AG20443 (cell line): ENCODE results near the gene C3orf85.

Experiments
- DNase-seq: peaks from one replicate; pipeline ENCODE4 v3.0.0; 2012; ENCODE audit warnings: low spot score, mixed read lengths

Gene C3orf85

GRCh38 chr3:109152320-109152719 lies 15.8 kb downstream of the C3orf85 start:
- DNase-seq = no peak

DNA sequence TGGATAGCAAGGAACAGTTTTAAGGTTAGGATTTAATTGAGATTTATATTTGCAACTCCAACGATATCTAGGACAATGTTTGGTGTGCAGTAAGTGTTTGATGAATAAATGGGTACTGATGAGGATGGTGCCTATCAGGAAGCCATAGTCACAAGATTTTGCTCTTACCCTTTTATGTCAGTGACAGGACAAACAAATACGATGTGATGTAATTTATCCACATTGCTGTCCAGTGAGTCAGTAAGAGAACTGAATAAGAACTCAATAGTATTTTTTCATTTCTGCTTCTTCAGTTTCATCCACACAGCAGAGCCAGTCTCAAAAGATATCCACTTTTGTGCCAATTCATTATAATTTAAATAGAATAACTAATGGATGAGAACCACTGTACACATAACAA lies 18.5 kb downstream of the C3orf85 start:
- no peak for DNase-seq

DNA sequence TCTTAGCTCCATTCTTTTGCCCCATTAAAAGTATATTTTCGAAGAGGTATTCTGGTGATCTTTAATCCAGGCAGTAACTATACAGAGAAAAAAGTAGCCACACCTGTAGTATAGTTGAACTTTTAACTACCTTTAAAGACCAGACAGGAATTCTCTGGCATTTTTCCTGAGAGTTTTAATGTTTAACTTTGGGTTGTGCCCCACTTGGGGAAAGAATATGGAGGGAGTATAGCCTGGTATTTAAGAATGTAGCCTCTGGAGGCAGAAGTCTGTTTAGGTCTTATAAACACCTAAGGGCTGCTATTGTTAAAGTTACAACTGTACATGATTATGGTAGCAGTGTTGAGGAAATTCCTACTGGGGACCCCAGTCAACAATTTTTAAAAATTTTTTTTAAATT lies 19.3 kb downstream of the C3orf85 start:
- no peak for DNase-seq

- no peak for DNase-seq
Measured at GRCh38 chr3:109161487-109162123, 25.1 kb downstream of the C3orf85 start.

DNA sequence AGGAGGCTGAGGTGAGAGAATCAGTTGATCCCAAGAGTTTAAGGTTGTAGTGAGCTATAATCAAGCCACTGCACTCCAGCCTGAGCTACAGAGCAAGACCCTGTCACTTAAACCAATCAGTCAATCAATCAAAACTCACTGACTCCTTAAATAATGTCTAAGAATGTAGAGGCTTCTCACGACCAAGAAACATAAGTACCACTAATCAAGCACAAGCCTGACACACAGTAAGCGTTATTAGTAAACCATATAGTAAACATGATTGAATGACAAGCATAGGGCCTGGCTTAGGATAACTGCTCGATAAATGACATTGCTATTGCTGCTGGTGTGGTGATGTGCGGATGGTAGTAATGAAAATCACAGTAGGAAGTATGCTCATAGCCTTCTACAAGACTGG lies 29.4 kb downstream of the C3orf85 start:
- DNase-seq = no peak

DNA sequence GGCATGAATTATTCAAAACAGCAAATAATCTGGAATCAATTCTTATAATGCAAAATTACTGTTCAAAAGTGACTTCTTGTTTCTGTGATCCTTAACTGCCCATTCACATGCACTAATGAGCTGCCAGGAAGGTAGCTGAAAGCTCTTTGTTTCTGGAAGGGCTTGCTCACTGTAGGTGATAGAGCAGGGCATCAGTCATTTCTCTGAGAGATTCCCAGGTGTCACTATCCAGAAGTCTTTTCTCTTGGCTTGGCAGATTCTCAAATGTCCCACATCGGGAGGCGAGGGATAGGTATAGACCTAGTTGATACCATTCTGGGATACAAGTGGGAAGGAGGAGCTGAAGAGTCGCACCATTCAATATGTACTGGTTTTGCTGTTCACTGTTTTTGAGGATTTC lies 35.0 kb downstream of the C3orf85 start:
- DNase-seq = no peak

DNA sequence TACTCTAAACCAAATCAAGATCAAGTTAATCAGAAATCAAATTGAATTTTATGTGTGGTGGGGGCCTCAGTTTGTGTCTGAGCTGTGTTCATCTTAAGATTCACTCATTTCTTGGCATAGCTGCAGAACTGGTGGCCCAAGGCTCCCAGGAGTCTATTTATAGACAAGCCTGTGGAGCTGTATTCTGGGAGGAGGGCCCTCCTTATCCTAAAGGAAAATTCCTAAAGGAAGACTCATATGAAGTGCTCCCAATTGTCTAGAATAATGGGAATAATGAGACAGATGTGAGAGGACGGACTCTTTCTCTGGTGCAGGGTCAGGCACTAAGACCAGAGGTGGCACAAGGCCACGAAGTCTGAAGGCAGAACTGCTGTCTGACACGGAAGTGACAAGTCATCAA lies 38.9 kb downstream of the C3orf85 start:
- no peak for DNase-seq

DNA sequence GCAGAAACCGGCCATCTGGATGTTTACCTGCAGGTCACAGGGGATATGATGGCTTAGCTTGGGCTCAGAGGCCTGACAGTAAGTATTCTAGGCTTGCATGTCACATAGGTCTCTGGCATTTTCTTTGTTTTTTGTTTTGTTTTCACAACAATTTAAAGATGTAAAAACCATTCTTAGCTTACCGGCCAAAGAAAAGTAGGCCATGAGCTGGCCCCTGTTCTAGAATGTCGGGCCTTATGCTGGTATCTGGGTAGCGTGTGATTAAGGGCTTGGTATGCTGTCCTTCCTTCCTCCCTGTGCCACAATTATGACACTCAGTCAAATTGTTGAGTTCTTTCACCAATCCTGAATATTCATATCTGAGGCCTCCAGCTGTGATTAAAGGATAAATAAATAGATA lies 40.2 kb downstream of the C3orf85 start:
- DNase-seq = no peak

DNA sequence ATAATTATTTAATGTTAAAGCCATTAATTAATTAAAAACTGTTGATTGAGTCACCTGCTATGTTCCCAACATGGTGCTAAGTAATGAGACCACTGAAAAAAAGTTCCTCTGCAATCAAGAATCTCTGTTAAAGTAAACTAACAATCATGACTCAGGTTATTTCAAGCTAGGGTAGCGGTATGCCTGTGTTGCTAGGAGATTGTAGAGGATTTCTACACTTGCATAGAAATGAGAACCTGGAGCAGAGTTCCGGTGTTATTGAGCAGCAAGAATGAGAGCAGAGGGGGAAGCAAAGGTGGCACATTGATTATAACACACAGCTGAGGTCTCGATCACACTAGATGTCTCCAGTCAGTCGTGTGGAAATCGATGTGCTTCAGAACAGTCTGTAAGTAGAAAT lies 41.4 kb downstream of the C3orf85 start:
- DNase-seq = no peak

DNA sequence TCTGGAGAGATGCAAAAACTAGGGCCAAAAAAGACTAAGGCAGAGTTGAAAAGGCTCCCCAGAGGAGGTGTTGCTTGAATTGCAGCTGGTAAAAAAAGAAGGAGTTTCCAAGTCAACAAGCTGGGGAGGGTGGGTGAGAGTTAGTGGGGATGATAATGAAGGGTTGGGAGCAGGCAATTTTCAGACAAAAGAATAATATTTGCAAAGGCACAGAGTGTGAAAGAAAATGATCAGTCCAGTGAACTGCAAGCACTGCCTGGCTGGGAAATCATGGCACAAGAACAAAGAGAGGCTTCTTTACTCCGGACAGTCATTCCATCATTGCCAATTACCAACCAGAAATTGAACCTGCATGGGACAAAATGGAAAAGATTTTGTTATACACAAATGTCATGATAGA lies 42.2 kb downstream of the C3orf85 start:
- DNase-seq = no peak

DNA sequence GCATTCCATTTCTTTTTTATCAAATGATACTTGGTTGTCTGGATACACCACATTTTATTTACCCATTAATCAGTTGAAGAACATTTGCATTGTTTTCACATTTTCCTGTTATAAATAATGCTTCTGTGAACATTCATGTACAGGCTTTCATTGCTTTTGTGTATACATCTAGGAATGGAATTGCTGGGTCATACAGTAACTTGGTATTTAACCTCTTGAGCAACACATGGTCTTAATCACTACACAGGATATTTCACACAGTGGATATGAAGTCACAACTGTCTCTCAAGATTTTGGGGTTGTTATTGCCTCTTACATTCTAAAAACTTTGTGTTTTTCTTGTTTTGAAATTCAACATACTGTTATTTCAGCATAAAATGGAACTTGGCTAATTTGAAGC lies 48.2 kb downstream of the C3orf85 start:
- no peak for DNase-seq

GRCh38 chr3:109187390-109187789 lies 50.9 kb downstream of the C3orf85 start:
- no peak for DNase-seq

- DNase-seq = no peak
Measured at GRCh38 chr3:109188741-109189140, 52.2 kb downstream of the C3orf85 start.

- no peak for DNase-seq
Measured at GRCh38 chr3:109191421-109191820, 54.9 kb downstream of the C3orf85 start.

GRCh38 chr3:109195815-109196214 lies 59.3 kb downstream of the C3orf85 start:
- DNase-seq = no peak
